Activated naive CD8-positive, alpha-beta T cell treated with anti-CD3 and anti-CD28 coated beads, Interleukin-2, amount 50 U/mL, for 24 hours (primary cell): Measurements from ENCODE around the gene TBX2.

Source experiments
- ATAC-seq: fragments of 150-1000 bp; cut with Tn5 transposase; one replicate; pipeline ENCODE4 v1.10.0; 2021
- DNase-seq: peaks from one replicate; pipeline ENCODE4 v3.0.0; 2021
- H3K27ac Mint-ChIP-seq: one replicate; pipeline ENCODE4 v1.8.0; 2021; ENCODE audit warnings: mild to moderate bottlenecking, mixed read lengths
- H3K27me3 Mint-ChIP-seq: one replicate; pipeline ENCODE4 v1.8.0; 2021; ENCODE audit warnings: mixed read lengths
- H3K36me3 Mint-ChIP-seq: one replicate; pipeline ENCODE4 v1.8.0; 2021; ENCODE audit warnings: low read depth, mixed read lengths
- H3K4me1 Mint-ChIP-seq: one replicate; pipeline ENCODE4 v1.8.0; 2021; ENCODE audit warnings: mixed read lengths
- H3K4me3 Mint-ChIP-seq: one replicate; pipeline ENCODE4 v1.8.0; 2021; ENCODE audit warnings: mild to moderate bottlenecking, moderate library complexity, mixed read lengths
- H3K9me3 Mint-ChIP-seq: one replicate; pipeline ENCODE4 v1.8.0; 2021; ENCODE audit warnings: mixed read lengths

The TBX2 gene

GRCh38 chr17:61398721-61399130 is 917 bp upstream of the TBX2 start:
- Mint-ChIP-seq H3K4me1 (peaks cover 37% of the 10 kb centered on the region), H3K36me3 (peaks cover 2% of the 10 kb centered on the region), H3K27ac (peak overlapping the region; percentile 35), H3K9me3 (no peaks in the 10 kb centered on the region), H3K4me3 (peak overlapping the region; percentile 73), H3K27me3 (peaks cover 62% of the 10 kb centered on the region)
- ATAC-seq (no peak), DNase-seq (no peak)

DNA sequence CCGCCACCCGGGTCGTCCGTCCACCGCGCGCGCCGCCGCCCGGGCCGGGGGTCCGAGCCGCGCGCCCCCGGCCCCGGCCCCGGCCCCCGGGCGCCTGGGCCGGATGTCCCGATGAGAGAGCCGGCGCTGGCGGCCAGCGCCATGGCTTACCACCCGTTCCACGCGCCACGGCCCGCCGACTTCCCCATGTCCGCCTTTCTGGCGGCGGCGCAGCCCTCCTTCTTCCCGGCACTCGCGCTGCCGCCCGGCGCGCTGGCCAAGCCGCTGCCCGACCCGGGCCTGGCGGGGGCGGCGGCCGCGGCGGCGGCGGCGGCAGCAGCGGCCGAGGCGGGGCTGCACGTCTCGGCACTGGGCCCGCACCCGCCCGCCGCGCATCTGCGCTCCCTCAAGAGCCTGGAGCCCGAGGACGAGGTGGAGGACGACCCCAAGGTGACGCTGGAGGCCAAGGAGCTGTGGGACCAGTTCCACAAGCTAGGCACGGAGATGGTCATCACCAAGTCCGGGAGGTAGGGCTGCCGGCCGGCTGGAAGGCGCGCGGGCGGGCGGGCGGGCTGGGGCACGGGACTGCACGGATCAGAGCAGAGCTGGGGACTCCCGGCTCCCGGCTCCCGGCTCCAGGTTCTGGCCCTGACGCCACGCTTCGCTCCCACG is 548 bp downstream of the TBX2 start:
- ATAC-seq = no peak
- H3K27me3 Mint-ChIP-seq = peaks cover 60% of the 10 kb centered on the region
- DNase-seq = no peak
- peak overlapping the region; percentile 50 for H3K4me3 Mint-ChIP-seq
- peaks cover 45% of the 10 kb centered on the region for H3K4me1 Mint-ChIP-seq
- no peaks in the 10 kb centered on the region for H3K9me3 Mint-ChIP-seq
- H3K36me3 Mint-ChIP-seq = peaks cover 2% of the 10 kb centered on the region
- H3K27ac Mint-ChIP-seq = no peak overlapping the region

DNA sequence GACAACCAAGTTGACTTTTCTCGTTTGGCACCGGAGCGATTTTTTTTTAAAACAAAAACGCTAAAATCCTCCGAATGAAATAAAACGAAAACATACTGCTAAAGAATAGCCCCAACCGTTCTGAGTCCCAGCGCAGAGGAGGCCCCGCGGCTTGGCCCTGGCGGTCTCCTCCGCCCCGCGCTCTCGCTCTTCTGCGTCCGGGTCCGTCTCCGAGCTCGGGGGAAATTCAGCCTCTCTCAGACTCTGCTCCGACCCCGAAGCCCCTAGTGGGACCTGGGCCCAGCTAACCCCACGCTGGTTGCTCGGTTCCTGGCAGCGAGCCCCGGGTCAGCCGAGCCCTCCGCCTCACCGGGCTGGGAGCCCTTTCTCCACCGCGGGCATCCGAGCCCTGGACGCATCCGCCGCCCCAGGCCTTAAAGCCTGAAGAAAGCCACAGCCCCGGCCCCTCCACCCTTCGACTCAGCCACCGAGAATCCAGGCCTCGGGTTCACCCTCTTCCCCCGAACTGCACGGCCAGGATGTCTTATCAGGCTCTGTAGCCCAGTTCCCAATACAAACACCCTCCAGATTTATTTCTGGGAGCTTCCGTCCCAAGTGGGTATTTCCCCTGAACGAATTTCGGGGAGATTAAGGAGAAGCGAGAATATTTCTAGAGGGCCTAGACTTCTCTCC is 1.2 kb downstream of the TBX2 start:
- Mint-ChIP-seq H3K27ac (no peak overlapping the region), H3K27me3 (peaks cover 55% of the 10 kb centered on the region), H3K36me3 (peaks cover 2% of the 10 kb centered on the region), H3K4me3 (peak overlapping the region; percentile 50), H3K9me3 (no peaks in the 10 kb centered on the region), H3K4me1 (peaks cover 43% of the 10 kb centered on the region)
- no peak for ATAC-seq
- DNase-seq = no peak

GRCh38 chr17:61401389-61402072 is 1.9 kb downstream of the TBX2 start:
- Mint-ChIP-seq H3K36me3 (peaks cover 2% of the 10 kb centered on the region), H3K9me3 (no peaks in the 10 kb centered on the region), H3K27me3 (peaks cover 59% of the 10 kb centered on the region), H3K4me3 (no peak overlapping the region), H3K27ac (no peak overlapping the region), H3K4me1 (peaks cover 43% of the 10 kb centered on the region)
- DNase-seq (no peak), ATAC-seq (no peak)

- Mint-ChIP-seq H3K27me3 (peaks cover 65% of the 10 kb centered on the region), H3K4me1 (peaks cover 43% of the 10 kb centered on the region), H3K36me3 (peaks cover 2% of the 10 kb centered on the region), H3K9me3 (no peaks in the 10 kb centered on the region), H3K27ac (no peak overlapping the region), H3K4me3 (peak overlapping the region; percentile 24)
- no peak for ATAC-seq
- DNase-seq = no peak
Measured at GRCh38 chr17:61402073-61402541, 2.5 kb downstream of the TBX2 start.

DNA sequence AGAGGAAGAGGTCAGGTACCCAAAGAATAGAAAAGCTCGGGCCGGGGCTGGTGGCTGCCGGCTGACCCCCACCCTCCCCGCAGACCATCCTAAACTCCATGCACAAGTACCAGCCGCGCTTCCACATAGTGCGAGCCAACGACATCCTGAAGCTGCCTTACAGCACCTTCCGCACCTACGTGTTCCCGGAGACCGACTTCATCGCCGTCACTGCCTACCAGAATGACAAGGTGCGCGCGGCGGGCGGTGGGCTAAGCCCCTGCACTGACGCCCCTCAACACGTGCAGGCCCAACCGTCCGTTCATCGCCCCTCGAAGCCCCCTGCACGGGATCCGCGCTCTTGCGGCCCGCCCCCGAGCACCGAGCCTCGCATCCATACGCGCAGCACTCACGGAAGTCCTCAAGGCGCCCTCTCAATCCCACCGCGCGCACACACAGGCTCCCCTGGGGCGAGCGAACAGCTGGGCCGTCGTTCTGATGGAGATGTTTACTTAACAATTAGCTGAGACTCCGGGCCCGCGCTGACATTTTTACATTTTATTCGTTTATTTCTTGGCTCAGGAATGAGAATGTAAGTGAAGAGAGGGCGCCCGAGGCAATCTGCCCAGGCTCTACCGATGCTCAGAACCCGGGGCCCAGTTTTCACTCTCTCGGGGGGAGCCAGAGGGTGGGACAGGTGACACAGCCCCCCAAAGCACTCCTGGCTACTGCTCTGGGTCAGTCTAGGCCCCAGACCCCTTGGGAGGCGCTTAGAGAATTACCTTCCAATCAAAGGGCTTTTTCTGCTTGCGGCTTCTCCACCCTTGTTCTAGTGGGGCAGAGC is 3.5 kb downstream of the TBX2 start:
- no peaks in the 10 kb centered on the region for H3K9me3 Mint-ChIP-seq
- H3K4me1 Mint-ChIP-seq = peaks cover 42% of the 10 kb centered on the region
- H3K27me3 Mint-ChIP-seq = peaks cover 67% of the 10 kb centered on the region
- DNase-seq (no peak), ATAC-seq (no peak)
- H3K4me3 Mint-ChIP-seq = peak overlapping the region; percentile 49
- H3K36me3 Mint-ChIP-seq = peaks cover 2% of the 10 kb centered on the region
- no peak overlapping the region for H3K27ac Mint-ChIP-seq

DNA sequence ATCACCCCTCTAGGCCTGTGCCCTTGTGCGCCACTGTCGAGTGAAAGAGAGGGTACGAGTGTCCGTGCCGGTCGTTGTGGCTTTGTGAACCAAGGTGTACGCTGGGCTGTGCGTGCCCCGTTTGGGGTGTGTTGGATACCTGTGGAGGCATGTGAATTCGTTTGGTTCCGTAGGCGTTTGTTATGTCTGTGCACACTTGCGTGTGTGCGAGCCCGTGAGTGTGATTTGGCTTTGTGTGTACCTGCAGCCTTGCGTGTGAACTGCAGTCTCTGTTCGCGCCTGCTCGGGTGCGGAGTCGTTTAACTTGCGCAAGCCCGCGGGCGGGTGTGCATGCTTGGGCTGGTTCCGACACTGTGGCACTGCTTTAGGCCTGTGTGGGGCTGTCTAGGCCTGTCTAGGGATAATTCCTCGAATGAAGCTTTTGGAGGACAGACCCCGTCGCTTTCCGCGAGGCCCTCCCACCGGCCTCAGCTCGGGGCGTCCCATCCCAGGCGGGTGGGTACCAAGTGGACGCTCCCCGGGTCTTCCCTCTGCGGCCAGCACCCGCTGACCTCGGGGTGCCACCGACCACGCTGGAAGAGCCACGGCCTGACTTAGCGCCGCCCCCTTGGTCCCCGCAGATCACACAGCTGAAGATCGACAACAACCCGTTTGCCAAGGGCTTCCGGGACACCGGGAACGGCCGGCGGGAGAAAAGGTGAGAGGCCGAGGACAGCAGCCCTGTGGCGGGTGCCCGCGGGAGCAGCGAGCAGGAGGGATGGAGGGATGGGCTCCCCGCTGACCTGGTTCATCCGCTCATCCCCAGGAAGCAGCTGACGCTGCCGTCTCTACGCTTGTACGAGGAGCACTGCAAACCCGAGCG is 4.4 kb downstream of the TBX2 start:
- DNase-seq (no peak), ATAC-seq (no peak)
- Mint-ChIP-seq H3K27me3 (peaks cover 69% of the 10 kb centered on the region), H3K9me3 (no peaks in the 10 kb centered on the region), H3K4me3 (no peak overlapping the region), H3K4me1 (peaks cover 41% of the 10 kb centered on the region), H3K27ac (no peak overlapping the region), H3K36me3 (no peaks in the 10 kb centered on the region)

DNA sequence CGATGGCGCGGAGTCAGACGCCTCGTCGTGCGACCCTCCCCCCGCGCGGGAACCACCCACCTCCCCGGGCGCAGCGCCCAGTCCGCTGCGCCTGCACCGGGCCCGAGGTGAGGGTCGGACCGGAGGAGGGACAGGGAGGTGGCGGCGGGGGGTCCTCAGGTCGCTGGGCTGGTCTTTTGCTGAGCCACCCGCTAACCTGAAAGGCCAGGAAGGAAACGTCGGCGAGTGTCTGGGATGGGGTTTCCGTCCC is 4.9 kb downstream of the TBX2 start:
- no peaks in the 10 kb centered on the region for H3K36me3 Mint-ChIP-seq
- no peaks in the 10 kb centered on the region for H3K9me3 Mint-ChIP-seq
- H3K27me3 Mint-ChIP-seq = peaks cover 68% of the 10 kb centered on the region
- DNase-seq (no peak), ATAC-seq (no peak)
- peaks cover 41% of the 10 kb centered on the region for H3K4me1 Mint-ChIP-seq
- no peak overlapping the region for H3K4me3 Mint-ChIP-seq
- no peak overlapping the region for H3K27ac Mint-ChIP-seq

DNA sequence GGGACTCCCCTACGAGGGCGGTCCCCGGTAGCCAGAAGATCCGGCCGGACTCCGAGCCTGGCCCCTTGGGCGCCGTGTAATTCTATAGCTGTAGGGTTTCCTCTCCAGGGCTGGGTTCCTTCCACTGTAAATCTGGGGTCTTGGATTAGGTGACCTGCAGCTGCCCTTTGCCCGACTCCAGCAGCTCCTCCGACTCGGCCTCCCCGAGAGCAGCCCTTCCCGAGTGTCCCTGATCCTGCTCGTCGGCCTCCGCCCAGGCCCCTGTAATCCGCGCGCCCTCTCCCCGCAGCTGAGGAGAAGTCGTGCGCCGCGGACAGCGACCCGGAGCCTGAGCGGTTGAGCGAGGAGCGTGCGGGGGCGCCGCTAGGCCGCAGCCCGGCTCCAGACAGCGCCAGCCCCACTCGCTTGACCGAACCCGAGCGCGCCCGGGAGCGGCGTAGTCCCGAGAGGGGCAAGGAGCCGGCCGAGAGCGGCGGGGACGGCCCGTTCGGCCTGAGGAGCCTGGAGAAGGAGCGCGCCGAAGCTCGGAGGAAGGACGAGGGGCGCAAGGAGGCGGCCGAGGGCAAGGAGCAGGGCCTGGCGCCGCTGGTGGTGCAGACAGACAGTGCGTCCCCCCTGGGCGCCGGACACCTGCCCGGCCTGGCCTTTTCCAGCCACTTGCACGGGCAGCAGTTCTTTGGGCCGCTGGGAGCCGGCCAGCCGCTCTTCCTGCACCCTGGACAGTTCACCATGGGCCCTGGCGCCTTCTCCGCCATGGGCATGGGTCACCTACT is 5.5 kb downstream of the TBX2 start:
- ATAC-seq (no peak), DNase-seq (no peak)
- H3K4me3 Mint-ChIP-seq = no peak overlapping the region
- peaks cover 71% of the 10 kb centered on the region for H3K27me3 Mint-ChIP-seq
- no peaks in the 10 kb centered on the region for H3K9me3 Mint-ChIP-seq
- no peaks in the 10 kb centered on the region for H3K36me3 Mint-ChIP-seq
- peaks cover 45% of the 10 kb centered on the region for H3K4me1 Mint-ChIP-seq
- H3K27ac Mint-ChIP-seq = no peak overlapping the region

- H3K27ac Mint-ChIP-seq = no peak overlapping the region
- H3K4me3 Mint-ChIP-seq = no peak overlapping the region
- no peaks in the 10 kb centered on the region for H3K36me3 Mint-ChIP-seq
- ATAC-seq (no peak), DNase-seq (no peak)
- peaks cover 75% of the 10 kb centered on the region for H3K27me3 Mint-ChIP-seq
- peaks cover 46% of the 10 kb centered on the region for H3K4me1 Mint-ChIP-seq
- no peaks in the 10 kb centered on the region for H3K9me3 Mint-ChIP-seq
Measured at GRCh38 chr17:61405686-61406536, 6.3 kb downstream of the TBX2 start.

DNA sequence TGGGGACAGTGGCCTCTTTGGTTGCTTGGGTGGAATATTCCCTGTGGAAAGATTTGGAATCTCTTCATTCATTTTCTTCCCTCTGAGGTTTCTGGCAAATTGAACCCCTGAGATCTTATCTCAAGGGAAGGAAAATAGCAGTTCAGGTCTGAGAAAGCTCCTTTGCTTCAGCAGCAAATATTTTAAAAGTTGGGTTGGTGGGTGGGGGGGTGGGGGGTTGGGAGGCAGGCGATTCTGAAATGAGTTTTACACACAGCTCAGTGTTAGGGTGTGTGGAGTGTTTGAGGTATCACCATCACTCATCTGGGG is 6.8 kb downstream of the TBX2 start:
- ATAC-seq (no peak), DNase-seq (no peak)
- no peak overlapping the region for H3K27ac Mint-ChIP-seq
- H3K36me3 Mint-ChIP-seq = no peaks in the 10 kb centered on the region
- no peaks in the 10 kb centered on the region for H3K9me3 Mint-ChIP-seq
- H3K4me3 Mint-ChIP-seq = no peak overlapping the region
- peaks cover 43% of the 10 kb centered on the region for H3K4me1 Mint-ChIP-seq
- peaks cover 70% of the 10 kb centered on the region for H3K27me3 Mint-ChIP-seq

DNA sequence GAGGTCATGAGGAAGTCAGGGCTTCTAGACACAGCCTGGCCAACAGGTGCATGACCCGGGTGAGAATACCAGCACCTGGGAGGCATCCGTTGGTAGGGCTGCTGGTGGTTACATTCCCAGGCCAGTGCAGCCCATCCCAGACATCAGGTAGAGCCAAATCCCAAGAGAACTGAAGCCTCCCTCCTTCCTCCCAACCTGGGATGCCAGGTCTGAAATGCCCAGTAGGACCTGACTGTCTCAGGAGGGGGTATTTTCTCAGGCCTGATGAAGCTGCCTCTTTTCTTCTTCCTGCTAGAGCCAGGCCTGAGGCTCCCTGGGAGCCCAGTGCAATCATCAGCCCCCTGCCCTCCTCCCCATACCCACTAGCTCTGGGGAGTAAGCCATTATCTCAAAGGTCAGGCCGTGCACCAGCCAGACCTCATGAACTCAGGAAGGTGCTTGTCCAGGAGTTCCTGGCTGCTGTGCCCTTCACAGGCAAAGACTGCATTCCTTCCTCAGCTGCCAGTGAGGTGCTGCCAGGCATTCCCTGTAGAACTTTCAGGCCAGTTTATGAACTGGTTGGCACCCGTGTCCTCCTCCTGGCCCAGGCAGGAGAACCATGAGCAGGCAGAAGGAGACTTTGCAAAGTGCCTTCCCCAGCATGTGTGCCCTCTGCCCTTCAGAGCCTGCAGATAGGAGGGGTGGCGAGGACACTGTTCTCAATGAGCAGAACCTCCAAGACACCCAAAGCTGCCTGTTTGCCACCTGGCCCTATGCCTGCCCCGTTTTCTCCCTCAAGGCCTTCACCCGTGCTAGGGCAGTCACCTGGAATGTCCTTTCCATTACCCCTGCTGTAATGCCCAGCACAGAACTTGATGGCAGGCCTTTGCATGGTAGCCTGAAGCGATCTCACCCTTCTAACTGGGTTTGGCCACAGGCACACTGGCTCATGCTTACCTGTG is 7.6 kb downstream of the TBX2 start:
- Mint-ChIP-seq H3K27ac (no peak overlapping the region), H3K36me3 (no peaks in the 10 kb centered on the region), H3K27me3 (peaks cover 64% of the 10 kb centered on the region), H3K4me1 (peaks cover 40% of the 10 kb centered on the region), H3K4me3 (no peak overlapping the region), H3K9me3 (no peaks in the 10 kb centered on the region)
- DNase-seq (no peak), ATAC-seq (no peak)
